BLaER1 (cell line): ENCODE results near the gene RNF208.

Source experiments
- H3K27ac ChIP-seq: shearing (Covaris generic); formaldehyde crosslinking; 2 replicates; pipeline ENCODE4 v1.8.1; 2022
- H3K27me3 ChIP-seq: shearing (Covaris generic); formaldehyde crosslinking; 2 replicates; pipeline ENCODE4 v1.8.1; 2022
- H3K36me3 ChIP-seq: shearing (Covaris generic); formaldehyde crosslinking; 2 replicates; pipeline ENCODE4 v1.8.1; 2022
- H3K4me1 ChIP-seq: shearing (Covaris generic); formaldehyde crosslinking; 2 replicates; pipeline ENCODE4 v1.8.1; 2022
- H3K4me2 ChIP-seq: shearing (Covaris generic); formaldehyde crosslinking; 2 replicates; pipeline ENCODE4 v1.8.1; 2022
- H3K4me3 ChIP-seq: shearing (Covaris generic); formaldehyde crosslinking; 2 replicates; pipeline ENCODE4 v1.8.1; 2022
- H3K9ac ChIP-seq: shearing (Covaris generic); formaldehyde crosslinking; 2 replicates; pipeline ENCODE4 v1.8.1; 2022
- H3K9me3 ChIP-seq: shearing (Covaris generic); formaldehyde crosslinking; 2 replicates; pipeline ENCODE4 v1.8.1; 2022
- H4K20me1 ChIP-seq: shearing (Covaris generic); formaldehyde crosslinking; 2 replicates; pipeline ENCODE4 v1.8.1; 2022
- Cebpa-rat ChIP-seq: shearing (Covaris generic); IDR thresholded peaks from 2 replicates; pipeline ENCODE4 v1.8.1; 2022

Gene RNF208

GRCh38 chr9:137200311-137201204 is 21.5 kb downstream of the RNF208 start, which contains the start of gene TPRN:
Gene TPRN, minus strand, starts transcription at chr9:137200741. Its CDS starts 30 bp downstream, at chr9:137200711.
- Histone ChIP-seq H3K4me3 (peak within 1 kb of the TSS; percentile 88), H3K4me1 (peaks cover 69% of the 10 kb centered on the region), H3K27me3 (peaks cover 4% of the 10 kb centered on the region; the same call in 1 of the 2 replicates), H3K9ac (peak within 1 kb of the TSS; percentile 86), H3K36me3 (no peaks in the 10 kb centered on the region; the same call in 1 of the 2 replicates), H3K27ac (peak within 1 kb of the TSS; percentile 83), H4K20me1 (peaks cover 81% of the 10 kb centered on the region), H3K9me3 (no peaks in the 10 kb centered on the region), H3K4me2 (peak within 1 kb of the TSS; percentile 100)
- TF ChIP-seq Cebpa-rat: no peak

- H3K9ac ChIP-seq: peak overlapping the region; percentile 69
- no peak overlapping the region for H3K27ac ChIP-seq
- peaks cover 84% of the 10 kb centered on the region for H4K20me1 ChIP-seq
- H3K4me2 ChIP-seq: peak overlapping the region; percentile 100
- peaks cover 4% of the 10 kb centered on the region; the same call in 1 of the 2 replicates for H3K36me3 ChIP-seq
- H3K4me1 ChIP-seq: peaks cover 67% of the 10 kb centered on the region
- peak overlapping the region; percentile 88 for H3K4me3 ChIP-seq
- peaks cover 4% of the 10 kb centered on the region; the same call in 1 of the 2 replicates for H3K27me3 ChIP-seq
- H3K9me3 ChIP-seq: no peaks in the 10 kb centered on the region
- TF ChIP-seq Cebpa-rat: no peak
These were observed 22.5 kb downstream of the RNF208 start for GRCh38 chr9:137199411-137200121.

- peaks cover 4% of the 10 kb centered on the region; the same call in 1 of the 2 replicates for H3K36me3 ChIP-seq
- H4K20me1 ChIP-seq: peaks cover 84% of the 10 kb centered on the region
- peak overlapping the region; percentile 100 for H3K4me2 ChIP-seq
- no peaks in the 10 kb centered on the region for H3K9me3 ChIP-seq
- H3K27ac ChIP-seq: no peak overlapping the region
- H3K4me3 ChIP-seq: peak overlapping the region; percentile 88; the same call in 1 of the 2 replicates
- peaks cover 4% of the 10 kb centered on the region; the same call in 1 of the 2 replicates for H3K27me3 ChIP-seq
- H3K4me1 ChIP-seq: peaks cover 67% of the 10 kb centered on the region
- peak overlapping the region; percentile 69 for H3K9ac ChIP-seq
- no peak for TF ChIP-seq Cebpa-rat
These were observed 23.1 kb downstream of the RNF208 start for GRCh38 chr9:137198902-137199283.

- H3K4me2 ChIP-seq: peak overlapping the region; percentile 100
- H3K4me1 ChIP-seq: peaks cover 67% of the 10 kb centered on the region
- H3K27me3 ChIP-seq: peaks cover 4% of the 10 kb centered on the region; the same call in 1 of the 2 replicates
- H3K36me3 ChIP-seq: peaks cover 6% of the 10 kb centered on the region; the same call in 1 of the 2 replicates
- no peaks in the 10 kb centered on the region for H3K9me3 ChIP-seq
- H3K4me3 ChIP-seq: peak overlapping the region; percentile 17; the same call in 1 of the 2 replicates
- no peak for TF ChIP-seq Cebpa-rat
- peak overlapping the region; percentile 69 for H3K9ac ChIP-seq
- H3K27ac ChIP-seq: 0 out of 2 replicates have a peak overlapping the region, but pooled peaks have one; percentile 22
- H4K20me1 ChIP-seq: peaks cover 84% of the 10 kb centered on the region
These were observed 23.8 kb downstream of the RNF208 start for GRCh38 chr9:137198051-137198901.

GRCh38 chr9:137195525-137196220 is 26.4 kb downstream of the RNF208 start:
- no peak overlapping the region for H3K4me3 ChIP-seq
- H4K20me1 ChIP-seq: peaks cover 84% of the 10 kb centered on the region
- H3K36me3 ChIP-seq: peaks cover 32% of the 10 kb centered on the region
- H3K4me2 ChIP-seq: no peak overlapping the region
- no peaks in the 10 kb centered on the region for H3K9me3 ChIP-seq
- no peak for TF ChIP-seq Cebpa-rat
- H3K27ac ChIP-seq: peak overlapping the region; percentile 30; the same call in 1 of the 2 replicates
- H3K27me3 ChIP-seq: peaks cover 4% of the 10 kb centered on the region; the same call in 1 of the 2 replicates
- H3K9ac ChIP-seq: peak overlapping the region; percentile 48; the same call in 1 of the 2 replicates
- peaks cover 69% of the 10 kb centered on the region for H3K4me1 ChIP-seq

- Histone ChIP-seq H3K9me3 (no peaks in the 10 kb centered on the region), H3K36me3 (peaks cover 39% of the 10 kb centered on the region), H3K27me3 (peaks cover 4% of the 10 kb centered on the region; the same call in 1 of the 2 replicates), H3K4me3 (no peak overlapping the region), H3K9ac (peak overlapping the region; percentile 48), H3K27ac (no peak overlapping the region), H4K20me1 (peaks cover 92% of the 10 kb centered on the region), H3K4me2 (no peak overlapping the region), H3K4me1 (peaks cover 77% of the 10 kb centered on the region)
- TF ChIP-seq Cebpa-rat: no peak
These were observed 27.1 kb downstream of the RNF208 start for GRCh38 chr9:137194909-137195308.

GRCh38 chr9:137194388-137194787 is 27.7 kb downstream of the RNF208 start:
- Histone ChIP-seq H3K9me3 (no peaks in the 10 kb centered on the region), H4K20me1 (peaks cover 94% of the 10 kb centered on the region), H3K27ac (no peak overlapping the region), H3K36me3 (peaks cover 42% of the 10 kb centered on the region), H3K9ac (peak overlapping the region; percentile 48), H3K4me2 (0 out of 2 replicates have a peak overlapping the region, but pooled peaks have one; percentile 5), H3K4me3 (no peak overlapping the region), H3K4me1 (peaks cover 78% of the 10 kb centered on the region), H3K27me3 (peaks cover 2% of the 10 kb centered on the region; the same call in 1 of the 2 replicates)
- TF ChIP-seq Cebpa-rat: no peak

- Histone ChIP-seq H3K4me2 (0 out of 2 replicates have a peak overlapping the region, but pooled peaks have one; percentile 5), H3K9ac (peak overlapping the region; percentile 48), H3K9me3 (no peaks in the 10 kb centered on the region), H3K4me1 (peaks cover 74% of the 10 kb centered on the region), H3K27ac (no peak overlapping the region), H3K36me3 (peaks cover 42% of the 10 kb centered on the region), H3K4me3 (no peak overlapping the region), H4K20me1 (peaks cover 94% of the 10 kb centered on the region), H3K27me3 (no peaks in the 10 kb centered on the region)
- no peak for TF ChIP-seq Cebpa-rat
These were observed 28.3 kb downstream of the RNF208 start for GRCh38 chr9:137193771-137194170.
